GM10248 (cell line): ENCODE measurements around the gene OR9A2.

Source experiments
- CTCF ChIA-PET: fragments of 300-600 bp; sonication (Branson Sonifier 250); formaldehyde crosslinking; extraction: SDS; loops from one replicate; lab custom pipeline; 2021; ENCODE audit warnings: antibody characterized with exemption; lab: Yijun Ruan, JAX
- POLR2A ChIA-PET: fragments of 350-650 bp; sonication (Branson Sonifier 250); formaldehyde crosslinking; extraction: SDS; loops from one replicate; lab custom pipeline; 2020; ENCODE audit warnings: antibody characterized with exemption; lab: Yijun Ruan, JAX
- DNase-seq: peaks from one replicate; pipeline ENCODE4 v3.0.0; 2012; ENCODE audit errors: extremely low spot score
- CTCF ChIP-seq: IDR thresholded peaks from 2 replicates; pipeline ENCODE4 v1.5.1; 2012; ENCODE audit warnings: mild to moderate bottlenecking, low read depth; ENCODE audit errors: extremely low read depth, missing control alignments, control extremely low read depth

The OR9A2 gene

GRCh38 chr7:143008007-143008901 is 18.7 kb downstream of the OR9A2 start:
- TF ChIP-seq CTCF = peak; percentile 96
- peak; percentile 69 for DNase-seq
- POLR2A ChIA-PET = no interaction called here
- CTCF ChIA-PET = interaction anchor here (0.6 to 22.7 kb wide), 20 partner anchors 8 to 450 kb away, joined by 3 to 495 read pairs (median 4); partner anchors contain the start of gene TAS2R40

- POLR2A ChIA-PET = no interaction called here
- CTCF ChIA-PET = interaction anchor here (1.0 to 22.7 kb wide), 9 partner anchors 11 to 401 kb away, joined by 3 to 495 read pairs (median 10); partner anchors contain the start of gene TAS2R40
These were observed 21.2 kb downstream of the OR9A2 start for GRCh38 chr7:143005632-143006260.

GRCh38 chr7:143003393-143004051 is 23.4 kb downstream of the OR9A2 start:
- peak; percentile 62 for TF ChIP-seq CTCF
- DNase-seq = peak; percentile 60
- CTCF ChIA-PET = interaction anchor here (0.6 to 22.7 kb wide), 39 partner anchors 9 to 469 kb away, joined by 3 to 495 read pairs (median 4); partner anchors contain the start of genes EPHB6 and TAS2R40
- POLR2A ChIA-PET = no interaction called here

More at GRCh38 chr7:143005632-143006260, 21.2 kb downstream of the OR9A2 start:
- TF ChIP-seq CTCF = no peak
- DNase-seq = no peak

GRCh38 chr7:143002898-143003297 is 24.0 kb downstream of the OR9A2 start:
- no peak for DNase-seq
- POLR2A ChIA-PET = no interaction called here
- CTCF ChIA-PET = interaction anchor here (0.7 to 22.7 kb wide), 38 partner anchors 10 to 445 kb away, joined by 3 to 495 read pairs (median 4); partner anchors contain the start of genes EPHB6 and TAS2R40
- TF ChIP-seq CTCF = no peak

GRCh38 chr7:143002106-143002505 is 24.8 kb downstream of the OR9A2 start:
- ChIA-PET CTCF (interaction anchor here (0.7 to 22.7 kb wide), 27 partner anchors 9 to 410 kb away, joined by 3 to 495 read pairs (median 4); partner anchors contain the start of genes EPHB6 and TAS2R40), POLR2A (no interaction called here)
- no peak for DNase-seq
- no peak for TF ChIP-seq CTCF

GRCh38 chr7:143000648-143001047 is 26.3 kb downstream of the OR9A2 start:
- CTCF ChIA-PET = interaction anchor here (1.0 to 22.7 kb wide), 10 partner anchors 8 to 396 kb away, joined by 3 to 495 read pairs (median 28); partner anchors contain the start of gene TAS2R40
- DNase-seq = no peak
- POLR2A ChIA-PET = no interaction called here

More at GRCh38 chr7:143000648-143001047, 26.3 kb downstream of the OR9A2 start:
- no peak for TF ChIP-seq CTCF
